HG03175 (cell line): Measurements from ENCODE around the gene FAM50B.
"Not testable (repeated sequence)": the region's sequence is repeated elsewhere in the genome, so short reads cannot be mapped to it uniquely, and the experiment has no call there.

Source experiments
- ATAC-seq: cut with Tn5 transposase; IDR thresholded peaks from one replicate; pipeline ENCODE4 v1.9.1; 2021; ENCODE audit warnings: mild to moderate bottlenecking, moderate library complexity; ENCODE audit not compliant: unreplicated experiment

Gene FAM50B

GRCh38 chr6:3847521-3847920 is 1.7 kb upstream of the FAM50B start:
- no peak for ATAC-seq

- no peak for ATAC-seq
These were observed 793 bp upstream of the FAM50B start for GRCh38 chr6:3848380-3848779.

- ATAC-seq = no peak
These were observed 693 bp downstream of the FAM50B start for GRCh38 chr6:3849681-3850450.

- ATAC-seq = peak; percentile 25
These were observed 1.5 kb downstream of the FAM50B start for GRCh38 chr6:3850451-3851203.

- ATAC-seq = no peak
These were observed 2.7 kb downstream of the FAM50B start for GRCh38 chr6:3851839-3852238.

GRCh38 chr6:3852391-3852790 is 3.2 kb downstream of the FAM50B start:
- ATAC-seq = no peak

- ATAC-seq = no peak
These were observed 6.7 kb downstream of the FAM50B start for GRCh38 chr6:3855866-3856265.

GRCh38 chr6:3856576-3856975 is 7.4 kb downstream of the FAM50B start:
- ATAC-seq = no peak

- no peak for ATAC-seq
These were observed 8.6 kb downstream of the FAM50B start for GRCh38 chr6:3857468-3858456.

GRCh38 chr6:3859878-3860552 is 10.8 kb downstream of the FAM50B start:
- ATAC-seq = no peak

GRCh38 chr6:3861424-3861823 is 12.3 kb downstream of the FAM50B start:
- ATAC-seq = no peak

GRCh38 chr6:3862038-3862437 is 12.9 kb downstream of the FAM50B start:
- ATAC-seq = no peak

GRCh38 chr6:3863322-3863721 is 14.1 kb downstream of the FAM50B start:
- not testable (repeated sequence) for ATAC-seq

- no peak for ATAC-seq
These were observed 16.3 kb downstream of the FAM50B start for GRCh38 chr6:3865463-3865862.

GRCh38 chr6:3867641-3868502 is 18.7 kb downstream of the FAM50B start:
- no peak for ATAC-seq

GRCh38 chr6:3868544-3868943 is 19.4 kb downstream of the FAM50B start:
- no peak for ATAC-seq

GRCh38 chr6:3869284-3869631 is 20.1 kb downstream of the FAM50B start:
- ATAC-seq = no peak

GRCh38 chr6:3869632-3870527 is 20.7 kb downstream of the FAM50B start:
- no peak for ATAC-seq

- ATAC-seq = no peak
These were observed 21.4 kb downstream of the FAM50B start for GRCh38 chr6:3870528-3870925.
